Fibroblast of lung (primary cell): ENCODE measurements around the gene TTI1. TPM values are rescaled to one million over a fixed set of nuclear protein-coding genes. Genes with fewer than 3 reads are reported as not detected.

ENCODE experiments used
- DNase-seq, 2 donors: peaks; one replicate each; pipeline versions ENCODE4 v3.0.0 to v3.0.0-alpha.2; 2010; ENCODE audit warnings: low read depth in 2 of 2
- H2AFZ ChIP-seq: 2 replicates; pipeline ENCODE4 v1.5.1; 2012; ENCODE audit warnings: low read length, control low read depth, inconsistent platforms
- H3K27ac ChIP-seq: 2 replicates; pipeline ENCODE4 v1.5.1; 2011; ENCODE audit warnings: low read length, control low read depth; ENCODE audit not compliant: insufficient read depth
- H3K27me3 ChIP-seq: 2 replicates; pipeline ENCODE4 v1.5.1; 2011; ENCODE audit warnings: mild to moderate bottlenecking, low read length; ENCODE audit not compliant: control insufficient read depth, insufficient read depth
- H3K36me3 ChIP-seq: 2 replicates; pipeline ENCODE4 v1.5.1; 2011; ENCODE audit warnings: low read length; ENCODE audit not compliant: control insufficient read depth, insufficient read depth
- H3K4me1 ChIP-seq: 2 replicates; pipeline ENCODE4 v1.5.1; 2011; ENCODE audit warnings: low read length; ENCODE audit not compliant: control insufficient read depth, insufficient read depth; ENCODE audit errors: extremely low read depth
- H3K4me2 ChIP-seq: 2 replicates; pipeline ENCODE4 v1.5.1; 2011; ENCODE audit warnings: low read length, control low read depth; ENCODE audit not compliant: insufficient read depth; ENCODE audit errors: extremely low read depth
- H3K4me3 ChIP-seq, 4 experiments: fragments of 200-600 bp in 1 of 4; sonication (generic) in 1 of 4; replicated peaks in 1 of 4; 2 replicates each; pipeline ENCODE4 v1.5.1; 2011 to 2016; ENCODE audit warnings: low read length in 4 of 4, low read depth in 3 of 4, mild to moderate bottlenecking in 3 of 4, control low read depth in 2 of 4, inconsistent platforms in 1 of 4, mixed read lengths in 1 of 4; ENCODE audit not compliant: insufficient read depth in 1 of 4; ENCODE audit errors: control extremely low read depth in 1 of 4
- H3K79me2 ChIP-seq: 2 replicates; pipeline ENCODE4 v1.5.1; 2012; ENCODE audit warnings: mild to moderate bottlenecking, low read length, inconsistent platforms; ENCODE audit not compliant: control insufficient read depth, insufficient read depth
- H3K9ac ChIP-seq: 2 replicates; pipeline ENCODE4 v1.5.1; 2011; ENCODE audit warnings: mild to moderate bottlenecking, low read length, control low read depth; ENCODE audit not compliant: insufficient read depth
- H3K9me3 ChIP-seq: 2 replicates; pipeline ENCODE4 v1.5.1; 2012; ENCODE audit warnings: low read depth, low read length; ENCODE audit not compliant: control insufficient read depth, insufficient read depth
- H4K20me1 ChIP-seq: 2 replicates; pipeline ENCODE4 v1.5.1; 2011; ENCODE audit warnings: low read length; ENCODE audit not compliant: control insufficient read depth, insufficient read depth; ENCODE audit errors: extremely low read depth
- CTCF ChIP-seq, 2 donors: IDR thresholded peaks in 1 of 2; conservative IDR thresholded peaks in 1 of 2; 1 replicate in 1 of 2; 2 replicates in 1 of 2; pipeline ENCODE4 v1.5.1; 2011 to 2012; ENCODE audit warnings: low read length in 2 of 2, control low read depth in 1 of 2, inconsistent platforms in 1 of 2, low read depth in 1 of 2, mild to moderate bottlenecking in 1 of 2
- EZH2 ChIP-seq: IDR thresholded peaks from 2 replicates; pipeline ENCODE4 v1.5.1; 2012; ENCODE audit warnings: low read length, control low read depth, mild to moderate bottlenecking; ENCODE audit errors: missing control alignments
- polyA plus RNA-seq, 2 donors: library from polyadenylated mRNA; depleted of rRNA in 1 of 2; stranded (reverse) in 1 of 2; unstranded in 1 of 2; fragments of >200 nt; gene quantifications; 2 replicates each; pipeline ENCODE4 v1.2.1, GENCODE V29; 2011 to 2012; ENCODE audit warnings: missing spikeins in 1 of 2
- total RNA-seq: library from RNA; depleted of rRNA; stranded (reverse); fragments of >200 nt; gene quantifications from 2 replicates; pipeline ENCODE4 v1.2.1, GENCODE V29; 2014

TTI1 gene
- total and polyA plus RNA-seq, 2 donors (not counting 1 experiment from before 2014, with no cell fraction given) = 12.6 to 20.0 TPM

- H3K9ac ChIP-seq = no peak overlapping the region
- no peak overlapping the region for H2AFZ ChIP-seq
- no peaks in the 10 kb centered on the region for H3K27me3 ChIP-seq
- H3K79me2 ChIP-seq = no peaks in the 10 kb centered on the region
- H3K4me1 ChIP-seq = no peaks in the 10 kb centered on the region
- TF ChIP-seq EZH2 (no peak), CTCF (conservative IDR thresholded peaks at IDR 0.05 in 1 of 2, IDR thresholded peaks at IDR 0.05 in 1 of 2; ENCODE audit: low read depth in 1 of 2, low read length in 2 of 2) (no peak)
- H3K27ac ChIP-seq = no peak overlapping the region
- no peak for DNase-seq
- no peaks in the 10 kb centered on the region for H3K9me3 ChIP-seq
- no peaks in the 10 kb centered on the region for H3K36me3 ChIP-seq
- no peaks in the 10 kb centered on the region for H4K20me1 ChIP-seq
- no peak overlapping the region for H3K4me3 ChIP-seq
- H3K4me2 ChIP-seq = no peak overlapping the region
Observed at GRCh38 chr20:37976887-37977286, 56.4 kb downstream of the TTI1 start.

GRCh38 chr20:37973059-37973910 is 60.0 kb downstream of the TTI1 start:
- no peak overlapping the region for H3K27ac ChIP-seq
- no peak for TF ChIP-seq CTCF (conservative IDR thresholded peaks at IDR 0.05 in 1 of 2, IDR thresholded peaks at IDR 0.05 in 1 of 2; ENCODE audit: low read depth in 1 of 2, low read length in 2 of 2)
- no peak for TF ChIP-seq EZH2
- no peaks in the 10 kb centered on the region for H3K36me3 ChIP-seq
- DNase-seq = no peak
- no peaks in the 10 kb centered on the region for H3K79me2 ChIP-seq
- H2AFZ ChIP-seq = no peak overlapping the region
- H3K9me3 ChIP-seq = no peaks in the 10 kb centered on the region
- H3K4me2 ChIP-seq = no peak overlapping the region
- no peaks in the 10 kb centered on the region for H3K4me1 ChIP-seq
- no peak overlapping the region for H3K4me3 ChIP-seq
- no peak overlapping the region for H3K9ac ChIP-seq
- H4K20me1 ChIP-seq = no peaks in the 10 kb centered on the region
- peaks cover 5% of the 10 kb centered on the region for H3K27me3 ChIP-seq

- H3K9ac ChIP-seq = no peak overlapping the region
- TF ChIP-seq CTCF (conservative IDR thresholded peaks at IDR 0.05 in 1 of 2, IDR thresholded peaks at IDR 0.05 in 1 of 2; ENCODE audit: low read depth in 1 of 2, low read length in 2 of 2) (no peak), EZH2 (no peak)
- H2AFZ ChIP-seq = no peak overlapping the region
- H3K27me3 ChIP-seq = peaks cover 5% of the 10 kb centered on the region
- H3K4me3 ChIP-seq = no peak overlapping the region
- no peak for DNase-seq
- H3K4me2 ChIP-seq = no peak overlapping the region
- no peak overlapping the region for H3K27ac ChIP-seq
- no peaks in the 10 kb centered on the region for H3K4me1 ChIP-seq
- no peaks in the 10 kb centered on the region for H3K9me3 ChIP-seq
- no peaks in the 10 kb centered on the region for H3K36me3 ChIP-seq
- no peaks in the 10 kb centered on the region for H3K79me2 ChIP-seq
- H4K20me1 ChIP-seq = no peaks in the 10 kb centered on the region
Observed at GRCh38 chr20:37972256-37973058, 60.8 kb downstream of the TTI1 start.
